CD4-positive, alpha-beta T cell treated with Interleukin-15 for 1 hour (primary cell): ENCODE results near the gene CCDC30.
"Not testable (repeated sequence)": the region's sequence is repeated elsewhere in the genome, so short reads cannot be mapped to it uniquely, and the experiment has no call there.

Source experiments
- DNase-seq: peaks from one replicate; pipeline ENCODE4 v3.0.0-alpha.2; 2020

CCDC30 gene

GRCh38 chr1:42531043-42531442 lies 68.0 kb downstream of the CCDC30 start:
- DNase-seq, result no peak

GRCh38 chr1:42533101-42533863 lies 70.2 kb downstream of the CCDC30 start:
- DNase-seq, result no peak

GRCh38 chr1:42541104-42541503 lies 78.0 kb downstream of the CCDC30 start:
- DNase-seq, result no peak

- no peak for DNase-seq
These were observed 88.1 kb downstream of the CCDC30 start for GRCh38 chr1:42551180-42551579.

GRCh38 chr1:42551590-42551989 lies 88.5 kb downstream of the CCDC30 start:
- DNase-seq, result no peak

- DNase-seq, result no peak
These were observed 89.5 kb downstream of the CCDC30 start for GRCh38 chr1:42552636-42553035.

- DNase-seq, result no peak
These were observed 94.3 kb downstream of the CCDC30 start for GRCh38 chr1:42557230-42557851.

- DNase-seq, result no peak
These were observed 104.0 kb downstream of the CCDC30 start for GRCh38 chr1:42567038-42567437.

GRCh38 chr1:42576935-42577334 lies 113.8 kb downstream of the CCDC30 start:
- DNase-seq, result no peak

- DNase-seq, result no peak
These were observed 122.9 kb downstream of the CCDC30 start for GRCh38 chr1:42586016-42586415.

- DNase-seq, result no peak
These were observed 124.7 kb downstream of the CCDC30 start for GRCh38 chr1:42587753-42588152.

- DNase-seq, result no peak
These were observed 129.7 kb downstream of the CCDC30 start for GRCh38 chr1:42592811-42593210.

- no peak for DNase-seq
These were observed 130.5 kb downstream of the CCDC30 start for GRCh38 chr1:42593486-42594100.

GRCh38 chr1:42601472-42601871 lies 138.4 kb downstream of the CCDC30 start:
- no peak for DNase-seq

GRCh38 chr1:42613803-42614131 lies 150.7 kb downstream of the CCDC30 start:
- DNase-seq, result no peak

GRCh38 chr1:42618866-42619265 lies 155.8 kb downstream of the CCDC30 start:
- no peak for DNase-seq

GRCh38 chr1:42620307-42620706 lies 157.2 kb downstream of the CCDC30 start:
- DNase-seq, result no peak

- DNase-seq, result not testable (repeated sequence)
These were observed 158.1 kb downstream of the CCDC30 start for GRCh38 chr1:42621180-42621579.

GRCh38 chr1:42627205-42627604 lies 164.1 kb downstream of the CCDC30 start:
- DNase-seq, result not testable (repeated sequence)

- DNase-seq, result no peak
These were observed 176.0 kb downstream of the CCDC30 start for GRCh38 chr1:42639116-42639515.

- DNase-seq, result no peak
These were observed 183.0 kb downstream of the CCDC30 start for GRCh38 chr1:42646056-42646455.

GRCh38 chr1:42657201-42657600 lies 194.1 kb downstream of the CCDC30 start:
- no peak for DNase-seq

- DNase-seq, result peak; percentile 92
These were observed 195.1 kb downstream of the CCDC30 start, which contains the start of gene PPIH for GRCh38 chr1:42657981-42658876. Gene PPIH, plus strand, starts transcription at chr1:42658423. Its CDS starts 24 bp downstream, at chr1:42658447.
